Measurements from ENCODE around the gene TEX47.

TEX47 gene

DNA sequence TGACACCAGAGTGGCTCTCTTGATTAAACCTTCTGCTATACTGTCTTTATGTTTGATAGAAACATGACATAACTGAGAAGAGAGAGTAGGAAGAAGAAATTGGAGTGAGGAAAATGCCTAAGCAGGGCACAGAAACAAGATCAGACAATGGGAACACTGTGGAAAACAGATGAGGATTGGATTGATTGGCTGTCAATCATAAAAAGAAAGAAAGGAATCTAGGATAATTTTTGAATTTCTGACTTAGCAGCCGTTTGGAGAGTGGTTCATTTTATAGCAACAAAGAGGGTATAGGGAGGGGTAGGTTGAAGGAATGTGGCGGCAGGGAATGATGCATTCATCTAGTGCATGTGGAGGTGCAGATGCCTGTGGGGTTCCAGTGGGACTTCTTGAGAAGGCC, 7.8 kb downstream of the TEX47 start:
- no peaks in the 10 kb centered on the region for H3K36me3 ChIP-seq (ENCODE audit: insufficient read depth, low read length)
- H3K27me3 ChIP-seq (ENCODE audit: insufficient read depth, low read length), result no peaks in the 10 kb centered on the region; the same call in 1 of the 2 replicates
- no peak overlapping the region for H3K4me3 ChIP-seq (ENCODE audit: low read depth, low read length)
- no peaks in the 10 kb centered on the region for H3K79me2 ChIP-seq (ENCODE audit: control insufficient read depth, insufficient read depth, low read length, unreplicated experiment)
- no peak overlapping the region for H2AFZ ChIP-seq (ENCODE audit: low read length, unreplicated experiment)
- H3K27ac ChIP-seq (ENCODE audit: low read depth, low read length), result no peak overlapping the region
- no peaks in the 10 kb centered on the region for H3K4me1 ChIP-seq (ENCODE audit: control insufficient read depth, insufficient read depth, low read length, unreplicated experiment)

DNA sequence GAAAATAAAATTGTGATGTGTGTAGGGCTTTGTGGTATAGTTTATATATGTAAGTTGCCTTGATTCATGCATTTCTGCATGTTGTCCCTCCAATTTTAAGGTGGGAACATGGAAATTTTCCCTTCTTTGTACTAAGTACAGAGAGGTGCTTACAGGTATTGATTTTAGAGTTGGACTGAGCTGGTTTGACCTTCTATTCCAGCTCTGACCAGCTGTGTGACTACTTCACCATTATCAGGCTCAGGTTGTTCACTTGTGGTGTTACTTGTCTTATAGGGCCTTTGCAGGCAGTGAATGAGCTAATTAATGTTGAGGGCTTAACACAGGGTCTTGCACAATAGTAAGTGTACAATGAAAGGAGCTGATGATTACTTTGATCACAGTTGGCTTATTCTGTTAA, 19.7 kb downstream of the TEX47 start:
- no peaks in the 10 kb centered on the region for H3K79me2 ChIP-seq (ENCODE audit: control insufficient read depth, insufficient read depth, low read length, unreplicated experiment)
- no peaks in the 10 kb centered on the region for H3K4me1 ChIP-seq (ENCODE audit: control insufficient read depth, insufficient read depth, low read length, unreplicated experiment)
- no peaks in the 10 kb centered on the region for H3K27me3 ChIP-seq (ENCODE audit: insufficient read depth, low read length)
- H3K4me3 ChIP-seq (ENCODE audit: low read depth, low read length), result no peak overlapping the region
- H3K27ac ChIP-seq (ENCODE audit: low read depth, low read length), result no peak overlapping the region
- H2AFZ ChIP-seq (ENCODE audit: low read length, unreplicated experiment), result no peak overlapping the region
- H3K36me3 ChIP-seq (ENCODE audit: insufficient read depth, low read length), result no peaks in the 10 kb centered on the region

DNA sequence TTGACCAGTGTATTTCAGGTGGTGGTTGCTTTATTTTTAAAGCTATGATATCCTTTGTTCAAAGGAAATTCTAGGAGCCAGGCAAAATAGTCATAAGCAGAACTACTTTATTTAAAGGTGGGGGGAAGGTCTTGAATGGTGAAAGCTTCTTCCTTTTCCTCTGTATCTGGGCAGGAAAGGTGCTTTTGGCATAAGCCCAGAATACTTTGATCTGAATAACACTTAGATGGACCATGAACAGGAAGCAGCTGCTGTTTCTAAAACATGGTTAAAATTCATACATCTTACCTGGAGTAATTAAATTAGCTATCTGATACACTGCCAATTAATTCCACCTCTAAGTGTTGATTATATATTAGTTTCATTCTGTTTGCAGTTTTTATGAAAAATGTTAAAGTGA, 22.8 kb downstream of the TEX47 start:
- H3K4me3 ChIP-seq (ENCODE audit: low read depth, low read length), result no peak overlapping the region
- no peaks in the 10 kb centered on the region for H3K27me3 ChIP-seq (ENCODE audit: insufficient read depth, low read length)
- H3K27ac ChIP-seq (ENCODE audit: low read depth, low read length), result no peak overlapping the region
- no peak overlapping the region for H2AFZ ChIP-seq (ENCODE audit: low read length, unreplicated experiment)
- H3K4me1 ChIP-seq (ENCODE audit: control insufficient read depth, insufficient read depth, low read length, unreplicated experiment), result no peaks in the 10 kb centered on the region
- H3K79me2 ChIP-seq (ENCODE audit: control insufficient read depth, insufficient read depth, low read length, unreplicated experiment), result no peaks in the 10 kb centered on the region
- H3K36me3 ChIP-seq (ENCODE audit: insufficient read depth, low read length), result no peaks in the 10 kb centered on the region

DNA sequence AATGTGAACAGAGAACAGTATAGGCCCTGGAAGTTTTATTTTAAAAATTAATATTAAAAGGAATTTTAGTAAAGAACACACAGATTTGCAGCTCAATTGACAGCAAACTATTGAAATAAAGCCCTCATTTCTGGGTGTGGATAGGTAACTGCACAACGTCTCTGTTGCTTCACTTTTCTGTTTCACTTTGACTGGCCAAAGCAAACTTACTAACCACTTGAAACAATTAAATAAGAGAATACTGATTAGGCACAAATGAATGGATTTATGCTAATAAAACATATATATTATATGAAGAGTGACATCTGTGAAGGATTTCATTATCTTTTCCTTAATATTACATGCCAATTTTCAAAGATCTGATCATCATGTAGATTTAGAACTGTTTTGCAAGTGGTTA, 24.1 kb downstream of the TEX47 start:
- Histone ChIP-seq H2AFZ (ENCODE audit: low read length, unreplicated experiment) (no peak overlapping the region), H3K27ac (ENCODE audit: low read depth, low read length) (no peak overlapping the region), H3K36me3 (ENCODE audit: insufficient read depth, low read length) (no peaks in the 10 kb centered on the region), H3K4me3 (ENCODE audit: low read depth, low read length) (no peak overlapping the region), H3K4me1 (ENCODE audit: control insufficient read depth, insufficient read depth, low read length, unreplicated experiment) (no peaks in the 10 kb centered on the region), H3K79me2 (ENCODE audit: control insufficient read depth, insufficient read depth, low read length, unreplicated experiment) (no peaks in the 10 kb centered on the region), H3K27me3 (ENCODE audit: insufficient read depth, low read length) (no peaks in the 10 kb centered on the region)

DNA sequence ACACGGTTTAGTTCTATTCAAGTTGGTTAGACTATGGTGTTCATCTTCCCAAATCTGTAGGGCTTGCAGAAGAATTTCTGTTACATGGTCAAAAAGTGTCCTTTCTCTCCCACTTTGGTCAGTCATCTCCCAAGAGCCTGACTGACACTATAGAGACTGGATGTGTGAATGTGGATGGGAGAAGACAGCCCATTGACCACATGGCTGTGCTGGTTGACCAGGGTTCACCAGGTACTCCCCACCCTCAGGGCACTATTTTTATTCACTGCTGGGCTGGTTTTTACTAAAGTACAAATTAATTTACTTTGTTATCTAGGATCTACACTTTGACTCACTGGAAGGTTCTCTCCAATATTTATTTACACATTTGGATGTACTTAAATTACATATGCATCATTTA, 33.8 kb downstream of the TEX47 start:
- no peak overlapping the region for H2AFZ ChIP-seq (ENCODE audit: low read length, unreplicated experiment)
- H3K27me3 ChIP-seq (ENCODE audit: insufficient read depth, low read length), result peaks cover 34% of the 10 kb centered on the region
- H3K36me3 ChIP-seq (ENCODE audit: insufficient read depth, low read length), result no peaks in the 10 kb centered on the region
- no peak overlapping the region for H3K27ac ChIP-seq (ENCODE audit: low read depth, low read length)
- no peaks in the 10 kb centered on the region for H3K4me1 ChIP-seq (ENCODE audit: control insufficient read depth, insufficient read depth, low read length, unreplicated experiment)
- no peaks in the 10 kb centered on the region for H3K79me2 ChIP-seq (ENCODE audit: control insufficient read depth, insufficient read depth, low read length, unreplicated experiment)
- no peak overlapping the region for H3K4me3 ChIP-seq (ENCODE audit: low read depth, low read length)

DNA sequence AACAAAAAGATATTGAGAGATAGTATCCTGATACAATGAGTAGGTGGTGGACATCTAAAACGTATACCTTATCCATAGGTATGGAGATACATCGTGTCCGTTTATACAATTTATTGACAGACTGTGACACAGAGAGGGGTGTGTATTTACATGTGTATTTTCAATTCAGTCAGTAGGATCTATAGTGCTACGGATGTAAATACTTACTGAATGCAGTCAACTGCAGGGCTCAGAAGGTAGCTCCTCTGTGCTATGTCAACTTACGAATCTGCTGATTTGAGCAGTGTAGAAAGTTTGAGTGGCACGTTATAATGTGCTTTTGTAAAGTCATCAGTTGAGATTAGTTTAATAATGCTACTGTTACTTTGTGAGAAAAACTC, 35.4 kb downstream of the TEX47 start:
- Histone ChIP-seq H3K27me3 (ENCODE audit: insufficient read depth, low read length) (peaks cover 34% of the 10 kb centered on the region), H2AFZ (ENCODE audit: low read length, unreplicated experiment) (no peak overlapping the region), H3K4me3 (ENCODE audit: low read depth, low read length) (no peak overlapping the region), H3K27ac (ENCODE audit: low read depth, low read length) (no peak overlapping the region), H3K4me1 (ENCODE audit: control insufficient read depth, insufficient read depth, low read length, unreplicated experiment) (no peaks in the 10 kb centered on the region), H3K79me2 (ENCODE audit: control insufficient read depth, insufficient read depth, low read length, unreplicated experiment) (no peaks in the 10 kb centered on the region), H3K36me3 (ENCODE audit: insufficient read depth, low read length) (no peaks in the 10 kb centered on the region)

DNA sequence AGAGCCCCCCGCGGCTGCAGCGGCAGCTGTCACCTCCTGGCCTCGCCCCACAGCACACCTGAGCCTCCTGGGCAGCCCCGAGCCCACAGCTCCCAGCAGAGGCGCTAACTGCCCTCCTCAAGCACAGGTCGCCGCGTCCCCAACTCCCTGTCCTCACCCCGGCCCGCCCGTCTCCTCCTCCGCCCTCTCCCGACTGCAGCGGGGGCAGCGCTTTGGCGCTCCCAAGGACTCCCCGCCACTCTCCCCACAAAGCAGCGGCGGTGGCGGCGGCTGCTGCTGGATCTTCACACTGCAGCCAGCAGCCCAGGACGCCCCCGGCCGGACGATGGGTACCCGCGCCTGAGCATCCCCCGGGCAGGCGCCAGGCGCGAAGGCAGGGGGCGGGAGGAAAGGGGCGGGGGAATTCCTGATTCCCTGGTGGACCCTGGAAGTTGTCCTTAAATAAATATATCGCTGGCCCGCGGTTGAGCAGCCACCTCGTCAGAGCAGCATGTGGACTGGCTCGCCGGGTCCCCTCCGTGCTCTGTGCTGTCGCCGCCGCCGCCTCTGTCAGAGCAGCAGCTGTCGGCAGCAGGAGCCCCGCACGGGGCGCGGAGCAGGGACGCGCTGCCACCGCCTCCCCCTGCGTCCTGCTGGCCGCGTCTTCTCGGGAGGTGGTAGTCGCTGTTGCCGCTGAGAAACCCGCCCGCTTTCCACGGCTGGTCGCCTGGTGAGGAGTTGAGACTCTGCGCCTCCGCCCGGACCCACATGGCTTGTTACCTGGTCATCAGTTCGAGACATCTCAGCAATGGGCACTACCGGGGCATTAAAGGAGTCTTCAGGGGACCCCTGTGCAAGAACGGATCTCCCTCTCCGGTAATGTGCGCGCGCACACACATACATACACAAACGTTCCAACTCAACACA, 36.1 kb downstream of the TEX47 start, which contains the start of gene ZNF804B:
TSS of gene ZNF804B (plus strand) at position 471 of the 906 bp plus-strand sequence. CDS start at position 748, 277 bp downstream.
- Histone ChIP-seq H2AFZ (ENCODE audit: low read length, unreplicated experiment) (no peak within 1 kb of the TSS), H3K4me3 (ENCODE audit: low read depth, low read length) (no peak within 1 kb of the TSS), H3K27ac (ENCODE audit: low read depth, low read length) (no peak within 1 kb of the TSS), H3K79me2 (ENCODE audit: control insufficient read depth, insufficient read depth, low read length, unreplicated experiment) (no peaks in the 10 kb centered on the region), H3K27me3 (ENCODE audit: insufficient read depth, low read length) (peaks cover 34% of the 10 kb centered on the region), H3K36me3 (ENCODE audit: insufficient read depth, low read length) (no peaks in the 10 kb centered on the region), H3K4me1 (ENCODE audit: control insufficient read depth, insufficient read depth, low read length, unreplicated experiment) (no peaks in the 10 kb centered on the region)

DNA sequence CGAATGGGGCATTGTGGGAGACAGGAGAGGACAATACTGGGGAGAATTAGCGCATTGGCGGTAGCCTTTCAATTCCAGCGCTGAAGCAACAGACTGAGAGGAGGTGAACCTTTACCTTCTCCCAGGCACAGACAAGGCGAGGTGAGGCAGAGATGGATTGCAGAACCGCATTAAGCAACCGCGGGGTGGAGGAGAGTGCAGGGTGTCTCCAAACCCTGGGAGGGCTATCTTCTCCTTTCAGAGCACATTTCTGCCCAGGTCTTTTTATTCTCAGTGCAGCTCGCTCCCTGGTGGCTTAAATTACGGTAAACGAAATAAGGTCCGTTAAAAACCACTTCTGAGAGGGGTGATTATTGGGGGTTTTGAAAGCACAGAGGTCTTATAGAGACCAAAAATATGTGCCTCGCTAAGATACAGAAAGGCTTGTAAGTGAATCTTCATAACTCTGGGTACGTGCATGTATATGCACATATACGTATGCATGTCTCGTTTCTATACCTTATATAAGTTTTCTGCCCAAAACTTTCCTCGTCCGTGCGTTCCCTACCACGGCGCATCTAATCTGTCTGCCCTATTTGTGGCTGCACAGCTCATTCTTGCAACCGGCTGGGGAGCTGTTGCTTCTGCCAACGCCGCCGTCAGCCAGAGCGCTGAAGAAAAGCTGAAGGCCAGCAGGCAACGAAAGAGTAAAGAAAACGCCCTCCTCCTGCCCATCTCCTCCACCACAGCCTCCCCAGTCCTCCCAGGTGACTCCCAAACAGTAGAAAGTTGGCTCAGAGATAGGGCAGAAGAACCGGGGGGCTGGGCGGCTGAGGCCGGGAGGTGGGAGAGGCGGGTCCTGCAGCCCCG, 36.9 kb downstream of the TEX47 start:
- Histone ChIP-seq H3K4me3 (ENCODE audit: low read depth, low read length) (no peak overlapping the region), H3K27me3 (ENCODE audit: insufficient read depth, low read length) (peaks cover 34% of the 10 kb centered on the region), H3K79me2 (ENCODE audit: control insufficient read depth, insufficient read depth, low read length, unreplicated experiment) (no peaks in the 10 kb centered on the region), H3K4me1 (ENCODE audit: control insufficient read depth, insufficient read depth, low read length, unreplicated experiment) (no peaks in the 10 kb centered on the region), H2AFZ (ENCODE audit: low read length, unreplicated experiment) (no peak overlapping the region), H3K27ac (ENCODE audit: low read depth, low read length) (no peak overlapping the region), H3K36me3 (ENCODE audit: insufficient read depth, low read length) (no peaks in the 10 kb centered on the region)

DNA sequence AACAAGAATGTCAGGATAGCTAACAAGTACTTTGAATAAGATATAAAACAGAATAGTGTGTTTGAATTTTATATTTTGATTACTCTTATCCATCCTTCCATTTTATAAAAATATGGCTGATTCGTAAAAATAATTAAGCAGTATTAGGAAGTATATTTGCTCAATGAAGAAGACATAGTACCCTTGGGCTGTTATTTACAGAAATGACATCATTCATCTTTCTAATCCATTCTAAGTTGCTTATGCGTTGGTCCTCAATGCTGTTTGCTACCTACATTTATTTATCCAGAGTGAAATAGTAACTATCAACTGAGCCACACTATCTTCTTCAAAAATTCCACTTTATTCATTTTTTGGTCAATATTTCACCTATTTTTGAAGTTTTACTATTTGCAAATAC, 38.2 kb downstream of the TEX47 start:
- no peak overlapping the region for H3K27ac ChIP-seq (ENCODE audit: low read depth, low read length)
- no peaks in the 10 kb centered on the region for H3K36me3 ChIP-seq (ENCODE audit: insufficient read depth, low read length)
- H3K79me2 ChIP-seq (ENCODE audit: control insufficient read depth, insufficient read depth, low read length, unreplicated experiment), result no peaks in the 10 kb centered on the region
- H2AFZ ChIP-seq (ENCODE audit: low read length, unreplicated experiment), result no peak overlapping the region
- H3K4me3 ChIP-seq (ENCODE audit: low read depth, low read length), result no peak overlapping the region
- H3K4me1 ChIP-seq (ENCODE audit: control insufficient read depth, insufficient read depth, low read length, unreplicated experiment), result no peaks in the 10 kb centered on the region
- H3K27me3 ChIP-seq (ENCODE audit: insufficient read depth, low read length), result peaks cover 34% of the 10 kb centered on the region

DNA sequence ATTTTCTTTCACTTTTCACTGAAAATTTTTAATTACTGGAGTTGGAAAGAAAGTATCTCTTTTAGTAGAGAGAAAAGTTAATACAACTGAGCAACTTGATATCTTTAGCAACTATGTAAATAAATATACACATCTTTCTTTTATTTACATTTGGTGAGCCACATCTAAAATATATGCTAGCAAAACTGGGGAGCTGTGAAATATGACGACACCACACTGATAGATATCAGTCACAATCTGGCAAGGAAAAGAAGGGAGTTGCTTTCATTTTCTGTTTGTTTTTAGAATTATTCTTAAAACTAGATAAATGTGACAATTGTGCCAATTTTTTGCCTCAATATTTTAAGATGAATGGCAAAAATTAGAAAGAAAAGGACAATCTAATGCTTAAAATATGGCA, 38.7 kb downstream of the TEX47 start:
- no peaks in the 10 kb centered on the region for H3K79me2 ChIP-seq (ENCODE audit: control insufficient read depth, insufficient read depth, low read length, unreplicated experiment)
- H3K27me3 ChIP-seq (ENCODE audit: insufficient read depth, low read length), result peaks cover 34% of the 10 kb centered on the region
- no peaks in the 10 kb centered on the region for H3K36me3 ChIP-seq (ENCODE audit: insufficient read depth, low read length)
- no peaks in the 10 kb centered on the region for H3K4me1 ChIP-seq (ENCODE audit: control insufficient read depth, insufficient read depth, low read length, unreplicated experiment)
- no peak overlapping the region for H3K4me3 ChIP-seq (ENCODE audit: low read depth, low read length)
- no peak overlapping the region for H3K27ac ChIP-seq (ENCODE audit: low read depth, low read length)
- H2AFZ ChIP-seq (ENCODE audit: low read length, unreplicated experiment), result no peak overlapping the region
